Measurements from ENCODE around the gene PHIP.

The PHIP gene

DNA sequence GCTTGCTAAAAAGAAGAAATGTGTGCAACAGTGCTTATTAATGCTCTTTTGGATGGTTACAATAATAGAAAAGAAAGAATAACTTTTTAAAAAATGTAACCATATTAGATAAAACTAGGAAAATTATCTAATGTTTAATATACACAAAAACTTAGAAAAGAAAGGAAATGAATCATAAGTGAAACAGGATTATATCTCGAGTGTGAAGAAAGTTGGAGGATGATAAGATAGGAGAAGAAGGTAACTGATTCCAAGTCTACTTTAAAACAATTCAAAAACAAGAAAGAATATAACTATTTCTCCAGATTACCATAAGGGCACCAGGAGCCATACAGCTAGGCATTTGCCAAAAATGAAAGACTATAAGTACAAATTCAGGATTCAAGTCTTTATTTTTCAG, 73.0 kb downstream of the PHIP start:
- H3K9me3 ChIP-seq (ENCODE audit: low read length), result no peaks in the 10 kb centered on the region
- no peak overlapping the region for H3K4me3 ChIP-seq (ENCODE audit: low read depth in 1 of 2, low read length in 2 of 2)
- no peaks in the 10 kb centered on the region for H3K27me3 ChIP-seq (ENCODE audit: control insufficient read depth in 1 of 2, insufficient read depth in 2 of 2, low read length in 2 of 2)
- H3K9ac ChIP-seq (ENCODE audit: low read length), result no peak overlapping the region
- H3K4me1 ChIP-seq (ENCODE audit: insufficient read depth, low read length), result peaks cover 14% of the 10 kb centered on the region
- no peak overlapping the region for H3K27ac ChIP-seq (ENCODE audit: low read depth, low read length)
- peaks cover 29% of the 10 kb centered on the region for H3K36me3 ChIP-seq (ENCODE audit: insufficient read depth, low read length)

DNA sequence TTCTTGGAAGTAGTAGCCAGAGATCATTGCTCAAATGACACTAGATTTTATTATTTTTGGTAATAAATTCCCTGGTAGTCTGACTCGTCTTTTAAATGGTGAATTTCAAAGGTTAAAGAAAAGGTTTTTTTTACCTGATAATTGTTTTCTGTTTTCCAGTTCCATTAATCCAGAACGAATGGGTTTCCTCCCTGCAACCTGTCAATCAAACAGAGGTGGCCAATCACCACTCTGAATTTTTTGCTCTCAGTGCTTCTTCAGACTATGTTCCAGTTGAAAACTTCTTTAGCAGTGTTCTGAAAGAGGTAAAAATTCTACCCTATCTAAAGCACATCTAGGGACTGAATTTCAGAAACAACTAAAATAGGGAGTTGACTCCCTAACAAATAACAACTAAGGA, 73.8 kb downstream of the PHIP start:
- Histone ChIP-seq H3K9me3 (ENCODE audit: low read length) (no peaks in the 10 kb centered on the region), H3K36me3 (ENCODE audit: insufficient read depth, low read length) (peaks cover 29% of the 10 kb centered on the region), H3K9ac (ENCODE audit: low read length) (no peak overlapping the region), H3K4me3 (ENCODE audit: low read depth in 1 of 2, low read length in 2 of 2) (no peak overlapping the region), H3K27me3 (ENCODE audit: control insufficient read depth in 1 of 2, insufficient read depth in 2 of 2, low read length in 2 of 2) (no peaks in the 10 kb centered on the region), H3K4me1 (ENCODE audit: insufficient read depth, low read length) (peaks cover 14% of the 10 kb centered on the region), H3K27ac (ENCODE audit: low read depth, low read length) (no peak overlapping the region)

DNA sequence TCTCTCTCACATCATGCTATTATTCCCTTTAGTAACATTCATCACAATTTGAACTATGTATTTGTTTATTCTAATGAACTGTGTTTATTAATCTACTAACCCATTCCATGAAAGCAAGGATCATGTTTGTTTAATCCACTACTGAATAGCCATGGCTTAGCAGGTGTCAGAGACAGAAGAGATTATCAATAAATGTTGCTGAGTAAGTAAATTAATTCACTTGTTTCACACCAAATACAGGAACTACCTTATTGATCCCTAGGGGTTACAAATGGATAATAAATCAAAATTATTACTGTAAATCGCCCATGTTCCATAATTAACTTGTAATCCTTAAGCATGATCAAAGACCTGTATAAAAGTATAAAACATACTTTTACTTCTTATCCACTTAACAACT, 76.6 kb downstream of the PHIP start:
- H3K4me1 ChIP-seq (ENCODE audit: insufficient read depth, low read length), result peaks cover 11% of the 10 kb centered on the region
- H3K27ac ChIP-seq (ENCODE audit: low read depth, low read length), result no peak overlapping the region
- H3K36me3 ChIP-seq (ENCODE audit: insufficient read depth, low read length), result peaks cover 41% of the 10 kb centered on the region
- H3K4me3 ChIP-seq (ENCODE audit: low read depth in 1 of 2, low read length in 2 of 2), result no peak overlapping the region
- H3K9ac ChIP-seq (ENCODE audit: low read length), result no peak overlapping the region
- no peaks in the 10 kb centered on the region for H3K9me3 ChIP-seq (ENCODE audit: low read length)
- H3K27me3 ChIP-seq (ENCODE audit: control insufficient read depth in 1 of 2, insufficient read depth in 2 of 2, low read length in 2 of 2), result no peaks in the 10 kb centered on the region

DNA sequence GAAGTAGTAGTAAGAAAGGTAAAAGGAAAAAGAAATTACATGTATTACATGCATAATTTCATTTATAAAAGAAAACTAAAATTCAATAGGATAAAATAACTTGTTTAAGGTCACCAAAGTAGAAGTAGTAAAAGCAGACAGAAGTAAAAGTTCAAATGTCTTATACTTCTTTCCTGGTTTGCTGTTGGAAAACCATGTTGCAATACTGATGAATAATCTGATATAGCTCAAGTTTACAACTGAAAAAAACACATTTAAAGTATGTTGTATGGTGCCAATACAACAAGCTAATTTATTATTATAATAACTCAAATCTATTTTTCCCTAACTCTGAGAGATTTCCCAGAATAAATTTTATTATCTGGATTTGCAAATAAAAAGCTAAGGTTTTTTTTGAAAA, 78.3 kb downstream of the PHIP start:
- H3K4me1 ChIP-seq (ENCODE audit: insufficient read depth, low read length), result no peaks in the 10 kb centered on the region

DNA sequence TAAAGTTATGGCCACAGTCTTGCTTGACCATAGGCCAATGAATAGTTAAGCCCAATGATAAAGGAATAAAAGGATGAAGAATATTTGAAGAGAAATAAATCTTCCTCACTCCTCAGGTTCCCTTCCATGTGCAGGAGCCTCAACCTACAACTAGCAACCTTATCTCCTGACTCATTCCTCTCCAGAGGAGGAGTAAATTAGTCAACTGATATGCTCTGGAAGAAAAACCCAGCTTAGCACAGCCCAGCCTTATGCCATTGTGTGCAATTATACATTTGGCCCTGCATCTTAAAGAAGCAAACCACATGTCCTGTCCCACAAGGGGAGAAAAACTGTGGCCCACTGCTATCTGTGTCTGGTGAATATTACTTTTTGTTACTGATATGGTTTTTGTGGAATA, 82.1 kb downstream of the PHIP start:
- Histone ChIP-seq H3K27ac (ENCODE audit: low read depth, low read length) (no peak overlapping the region), H3K4me1 (ENCODE audit: insufficient read depth, low read length) (no peaks in the 10 kb centered on the region), H3K27me3 (ENCODE audit: control insufficient read depth in 1 of 2, insufficient read depth in 2 of 2, low read length in 2 of 2) (no peaks in the 10 kb centered on the region), H3K9me3 (ENCODE audit: low read length) (no peaks in the 10 kb centered on the region), H3K36me3 (ENCODE audit: insufficient read depth, low read length) (peaks cover 65% of the 10 kb centered on the region), H3K4me3 (ENCODE audit: low read depth in 1 of 2, low read length in 2 of 2) (no peak overlapping the region), H3K9ac (ENCODE audit: low read length) (no peak overlapping the region)

More for the DNA sequence above, 78.3 kb downstream of the PHIP start:
- H3K36me3 ChIP-seq (ENCODE audit: insufficient read depth, low read length), result peaks cover 57% of the 10 kb centered on the region
- H3K27me3 ChIP-seq (ENCODE audit: control insufficient read depth in 1 of 2, insufficient read depth in 2 of 2, low read length in 2 of 2), result no peaks in the 10 kb centered on the region
- no peaks in the 10 kb centered on the region for H3K9me3 ChIP-seq (ENCODE audit: low read length)
- no peak overlapping the region for H3K4me3 ChIP-seq (ENCODE audit: low read depth in 1 of 2, low read length in 2 of 2)
- no peak overlapping the region for H3K27ac ChIP-seq (ENCODE audit: low read depth, low read length)
- no peak overlapping the region for H3K9ac ChIP-seq (ENCODE audit: low read length)

DNA sequence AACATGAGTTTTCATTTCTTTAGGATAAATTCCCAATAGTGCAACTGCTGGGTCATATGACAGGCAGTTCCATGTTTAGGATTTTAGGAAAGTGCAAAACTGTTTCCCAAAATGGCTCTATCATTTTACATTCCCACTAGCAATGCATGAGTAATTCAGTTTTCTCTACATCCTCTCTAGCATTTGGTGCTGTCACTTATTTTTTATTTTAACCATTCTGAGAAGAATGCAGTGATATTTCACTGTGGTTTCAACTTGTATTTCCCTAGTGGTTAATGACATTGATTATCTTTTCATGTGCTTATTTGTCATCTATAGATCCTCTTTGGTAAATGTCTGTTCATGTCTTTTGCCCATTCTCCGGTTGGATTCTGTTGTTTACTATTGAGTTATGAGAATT, 82.7 kb downstream of the PHIP start:
- Histone ChIP-seq H3K9me3 (ENCODE audit: low read length) (no peaks in the 10 kb centered on the region), H3K27me3 (ENCODE audit: control insufficient read depth in 1 of 2, insufficient read depth in 2 of 2, low read length in 2 of 2) (no peaks in the 10 kb centered on the region), H3K9ac (ENCODE audit: low read length) (no peak overlapping the region), H3K4me1 (ENCODE audit: insufficient read depth, low read length) (no peaks in the 10 kb centered on the region), H3K4me3 (ENCODE audit: low read depth in 1 of 2, low read length in 2 of 2) (no peak overlapping the region), H3K27ac (ENCODE audit: low read depth, low read length) (no peak overlapping the region), H3K36me3 (ENCODE audit: insufficient read depth, low read length) (peaks cover 62% of the 10 kb centered on the region)

DNA sequence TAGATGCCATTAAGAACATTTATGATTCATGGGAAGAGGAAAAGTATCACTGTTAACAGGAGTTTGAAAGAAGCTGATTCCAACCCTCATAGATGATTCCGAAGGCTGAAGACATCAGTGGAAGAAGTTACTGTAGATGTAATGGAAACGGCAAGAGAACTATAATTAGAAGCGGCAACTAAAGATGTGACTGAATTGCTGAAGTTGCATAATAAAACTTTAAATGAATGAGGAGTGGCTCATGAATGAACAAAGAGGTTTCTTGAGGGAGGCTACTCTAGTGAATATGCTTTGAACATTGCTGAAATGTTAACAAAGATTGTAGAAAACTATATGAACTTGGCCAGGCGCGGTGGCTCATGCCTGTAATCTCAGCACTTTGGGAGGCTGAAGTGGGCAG, 84.1 kb downstream of the PHIP start:
- Histone ChIP-seq H3K9ac (ENCODE audit: low read length) (no peak overlapping the region), H3K4me1 (ENCODE audit: insufficient read depth, low read length) (no peaks in the 10 kb centered on the region), H3K9me3 (ENCODE audit: low read length) (no peaks in the 10 kb centered on the region), H3K4me3 (ENCODE audit: low read depth in 1 of 2, low read length in 2 of 2) (no peak overlapping the region), H3K27ac (ENCODE audit: low read depth, low read length) (no peak overlapping the region), H3K27me3 (ENCODE audit: control insufficient read depth in 1 of 2, insufficient read depth in 2 of 2, low read length in 2 of 2) (no peaks in the 10 kb centered on the region), H3K36me3 (ENCODE audit: insufficient read depth, low read length) (peaks cover 63% of the 10 kb centered on the region)

DNA sequence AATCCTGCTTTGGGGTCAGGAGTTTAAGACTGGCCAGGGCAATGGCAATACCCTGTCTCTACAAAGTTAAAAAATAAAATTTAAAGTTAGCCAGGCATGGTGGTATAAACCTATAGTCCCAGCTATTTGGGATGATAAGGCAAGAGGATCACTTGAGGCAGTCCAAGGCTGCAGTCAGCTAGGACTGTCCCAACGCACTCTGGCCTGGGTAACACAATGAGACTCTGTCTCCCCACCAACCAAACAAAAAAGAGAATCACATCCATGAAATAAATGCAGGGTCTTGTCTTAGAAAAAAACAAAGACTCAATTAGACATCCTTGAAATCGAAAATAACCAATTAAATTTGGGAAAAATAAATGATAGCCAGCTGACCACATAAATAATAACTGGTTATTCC, 88.9 kb downstream of the PHIP start:
- H3K27ac ChIP-seq (ENCODE audit: low read depth, low read length), result no peak overlapping the region
- H3K36me3 ChIP-seq (ENCODE audit: insufficient read depth, low read length), result peaks cover 43% of the 10 kb centered on the region
- H3K27me3 ChIP-seq (ENCODE audit: control insufficient read depth in 1 of 2, insufficient read depth in 2 of 2, low read length in 2 of 2), result no peaks in the 10 kb centered on the region

DNA sequence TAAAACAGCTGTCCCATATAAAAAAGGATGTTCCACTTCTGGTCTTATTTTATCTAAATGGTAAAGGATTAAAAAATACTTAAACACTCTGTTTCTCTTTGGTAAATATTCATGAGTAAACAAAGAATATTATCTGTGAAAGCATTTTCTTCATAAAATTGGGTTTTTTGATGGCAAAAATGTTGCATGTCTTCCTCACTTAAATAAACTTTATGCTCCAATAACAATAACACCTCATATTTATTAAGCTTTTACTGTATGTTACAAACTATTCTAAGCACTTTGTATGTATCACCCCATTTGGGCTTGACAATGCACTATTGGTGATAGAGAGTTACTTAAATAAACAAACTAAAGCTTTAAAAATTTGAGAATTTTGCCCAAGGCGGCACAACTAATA, 91.9 kb downstream of the PHIP start:
- Histone ChIP-seq H3K9me3 (ENCODE audit: low read length) (no peaks in the 10 kb centered on the region), H3K9ac (ENCODE audit: low read length) (no peak overlapping the region), H3K27me3 (ENCODE audit: control insufficient read depth in 1 of 2, insufficient read depth in 2 of 2, low read length in 2 of 2) (no peaks in the 10 kb centered on the region), H3K36me3 (ENCODE audit: insufficient read depth, low read length) (peaks cover 43% of the 10 kb centered on the region), H3K4me1 (ENCODE audit: insufficient read depth, low read length) (no peaks in the 10 kb centered on the region), H3K4me3 (ENCODE audit: low read depth in 1 of 2, low read length in 2 of 2) (no peak overlapping the region), H3K27ac (ENCODE audit: low read depth, low read length) (no peak overlapping the region)

More for the DNA sequence above, 88.9 kb downstream of the PHIP start:
- Histone ChIP-seq H3K9ac (ENCODE audit: low read length) (no peak overlapping the region), H3K4me3 (ENCODE audit: low read depth in 1 of 2, low read length in 2 of 2) (no peak overlapping the region), H3K9me3 (ENCODE audit: low read length) (no peaks in the 10 kb centered on the region), H3K4me1 (ENCODE audit: insufficient read depth, low read length) (no peaks in the 10 kb centered on the region)

DNA sequence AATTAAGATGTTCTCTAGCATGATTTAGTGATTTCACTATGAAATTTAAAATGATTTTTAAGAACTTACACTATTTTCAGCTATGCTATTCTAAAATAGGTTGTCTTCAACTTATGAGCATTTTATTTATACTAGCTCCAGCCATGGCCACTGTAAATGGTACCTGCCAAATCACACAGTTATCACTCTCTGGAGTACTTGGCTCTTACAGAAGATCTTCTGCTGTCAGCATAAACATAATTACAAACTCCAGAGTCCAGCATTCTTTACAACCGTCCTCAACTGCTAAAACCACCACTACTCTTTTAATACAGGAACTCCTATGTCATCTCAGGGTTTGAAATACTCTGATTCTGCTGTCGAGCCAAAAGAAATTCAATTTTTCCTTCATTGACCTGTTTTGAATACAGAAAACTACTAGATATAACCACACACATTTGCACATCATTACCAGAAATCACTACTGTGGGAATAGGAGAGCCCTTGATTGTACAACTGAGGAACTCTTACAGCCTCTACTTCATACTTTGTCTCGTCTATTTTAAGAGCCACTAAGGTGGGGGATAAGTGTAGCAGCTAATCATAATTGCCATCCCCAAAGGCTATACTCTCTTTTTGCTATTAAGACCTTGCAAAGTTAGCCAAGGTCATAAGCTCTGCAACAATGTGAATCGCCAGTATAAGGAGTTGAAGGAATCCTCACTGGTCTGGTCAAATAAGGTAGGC, 93.7 kb downstream of the PHIP start:
- no peaks in the 10 kb centered on the region for H3K4me1 ChIP-seq (ENCODE audit: insufficient read depth, low read length)
- H3K27me3 ChIP-seq (ENCODE audit: control insufficient read depth in 1 of 2, insufficient read depth in 2 of 2, low read length in 2 of 2), result no peaks in the 10 kb centered on the region
- H3K27ac ChIP-seq (ENCODE audit: low read depth, low read length), result no peak overlapping the region
- H3K36me3 ChIP-seq (ENCODE audit: insufficient read depth, low read length), result peaks cover 52% of the 10 kb centered on the region
- H3K9ac ChIP-seq (ENCODE audit: low read length), result no peak overlapping the region
- H3K4me3 ChIP-seq (ENCODE audit: low read depth in 1 of 2, low read length in 2 of 2), result no peak overlapping the region
- H3K9me3 ChIP-seq (ENCODE audit: low read length), result no peaks in the 10 kb centered on the region

DNA sequence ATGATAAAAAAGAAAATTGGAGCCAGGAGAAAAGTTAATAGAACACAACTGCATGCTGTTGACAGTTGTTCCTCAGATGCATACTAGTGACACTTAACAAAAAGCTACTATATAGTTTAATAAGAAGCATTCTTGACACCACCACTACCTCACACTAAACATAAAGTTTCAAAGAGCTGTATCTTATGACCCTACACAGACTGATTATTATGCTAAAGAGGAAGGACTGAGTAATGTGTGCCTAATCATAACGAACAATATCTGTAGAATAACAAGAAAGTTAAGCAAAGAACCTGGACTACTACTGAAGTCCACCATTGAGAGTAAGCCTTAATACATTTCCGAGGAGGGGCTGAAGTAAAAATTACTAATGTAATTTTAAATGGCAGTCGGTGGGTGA, 110.9 kb downstream of the PHIP start:
- no peaks in the 10 kb centered on the region for H3K9me3 ChIP-seq (ENCODE audit: low read length)
- peaks cover 54% of the 10 kb centered on the region for H3K36me3 ChIP-seq (ENCODE audit: insufficient read depth, low read length)
- H3K27ac ChIP-seq (ENCODE audit: low read depth, low read length), result no peak overlapping the region
- no peaks in the 10 kb centered on the region for H3K27me3 ChIP-seq (ENCODE audit: control insufficient read depth in 1 of 2, insufficient read depth in 2 of 2, low read length in 2 of 2)
- no peaks in the 10 kb centered on the region for H3K4me1 ChIP-seq (ENCODE audit: insufficient read depth, low read length)
- H3K4me3 ChIP-seq (ENCODE audit: low read depth in 1 of 2, low read length in 2 of 2), result no peak overlapping the region
- no peak overlapping the region for H3K9ac ChIP-seq (ENCODE audit: low read length)

DNA sequence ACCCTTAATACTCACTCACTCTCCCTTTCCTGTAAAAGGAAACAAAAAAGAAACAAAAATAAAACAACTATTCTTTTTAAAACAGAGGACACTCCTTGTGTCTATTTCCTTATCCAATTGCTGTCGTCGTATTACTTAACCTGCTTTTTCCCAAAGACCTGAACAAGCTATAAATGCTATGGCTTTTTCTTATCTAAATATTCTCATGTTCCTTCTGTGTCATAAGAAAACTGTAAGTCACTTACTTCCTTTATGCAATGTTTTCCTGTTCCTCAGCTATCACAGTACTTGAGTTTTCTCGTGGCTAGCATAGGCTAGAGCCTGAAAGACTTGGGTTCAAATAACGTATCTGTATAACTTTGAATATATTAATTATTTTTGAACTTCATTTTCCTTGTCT, 111.5 kb downstream of the PHIP start:
- Histone ChIP-seq H3K27me3 (ENCODE audit: control insufficient read depth in 1 of 2, insufficient read depth in 2 of 2, low read length in 2 of 2) (no peaks in the 10 kb centered on the region), H3K9me3 (ENCODE audit: low read length) (no peaks in the 10 kb centered on the region), H3K27ac (ENCODE audit: low read depth, low read length) (no peak overlapping the region), H3K4me3 (ENCODE audit: low read depth in 1 of 2, low read length in 2 of 2) (no peak overlapping the region), H3K9ac (ENCODE audit: low read length) (no peak overlapping the region), H3K4me1 (ENCODE audit: insufficient read depth, low read length) (no peaks in the 10 kb centered on the region), H3K36me3 (ENCODE audit: insufficient read depth, low read length) (peaks cover 61% of the 10 kb centered on the region)
